A549 (cell line): ENCODE measurements around the gene KRT5.

Experiments
- CEBPB ChIP-seq, 2 experiments: fragments of >200 bp in 1 of 2; sonication (Bioruptor Twin) in 1 of 2; formaldehyde crosslinking in 1 of 2; IDR thresholded peaks; 2 replicates each; pipeline ENCODE4 v1.6.1; 2012 to 2016
- CTCF ChIP-seq: fragments of >200 bp; sonication (Bioruptor Twin); formaldehyde crosslinking; IDR thresholded peaks from 3 replicates; pipeline ENCODE4 v1.5.1; 2016
- MAFK ChIP-seq: fragments of 450-650 bp; IDR thresholded peaks from 2 replicates; pipeline ENCODE4 v1.6.1; 2014; ENCODE audit not compliant: partially characterized antibody
- RAD21 ChIP-seq, 2 experiments: fragments of >200 bp in 1 of 2; sonication (Bioruptor Twin) in 1 of 2; formaldehyde crosslinking in 1 of 2; IDR thresholded peaks in 1 of 2; conservative IDR thresholded peaks in 1 of 2; 2 replicates in 1 of 2; 3 replicates in 1 of 2; pipeline ENCODE4 v1.6.1; 2012 to 2018; ENCODE audit warnings: inconsistent platforms in 1 of 2

GRCh38 chr12:52522346-52523011 lies 2.3 kb upstream of the KRT5 start:
- TF ChIP-seq MAFK (no peak), CEBPB (IDR thresholded peaks at IDR 0.05) (no peak), RAD21 (conservative IDR thresholded peaks at IDR 0.05 in 1 of 2, IDR thresholded peaks at IDR 0.05 in 1 of 2) (no peak), CTCF (no peak)
